Liver (tissue), 9 donors: Measurements from ENCODE around the gene INSYN2B. TPM values are rescaled to one million over a fixed set of nuclear protein-coding genes. Genes with fewer than 3 reads are reported as not detected.

Experiments used
- DNase-seq: peaks from one replicate; pipeline ENCODE4 v3.0.0-alpha.2; 2017; ENCODE audit warnings: low spot score
- H3K27ac ChIP-seq, 2 donors: one replicate each; pipeline ENCODE4 v1.7.0; 2013; ENCODE audit warnings: inconsistent platforms in 2 of 2, low read length in 2 of 2, control low read depth in 1 of 2, low read depth in 1 of 2, mild to moderate bottlenecking in 1 of 2
- H3K27me3 ChIP-seq, 4 donors: one replicate each; pipeline versions ENCODE4 v1.6.1 to v1.7.0; 2013; ENCODE audit warnings: low read length in 3 of 4, inconsistent platforms in 1 of 4, mild to moderate bottlenecking in 1 of 4, moderate library complexity in 1 of 4; ENCODE audit not compliant: control insufficient read depth in 4 of 4, insufficient read depth in 4 of 4
- H3K36me3 ChIP-seq, 4 donors: one replicate each; pipeline versions ENCODE4 v1.6.1 to v1.7.0; 2013; ENCODE audit warnings: low read length in 3 of 4, mild to moderate bottlenecking in 3 of 4, low read depth in 1 of 4, moderate library complexity in 1 of 4; ENCODE audit not compliant: control insufficient read depth in 4 of 4, insufficient read depth in 3 of 4
- H3K4me1 ChIP-seq, 4 donors: one replicate each; pipeline versions ENCODE4 v1.6.1 to v1.7.0; 2013; ENCODE audit warnings: low read length in 3 of 4, mild to moderate bottlenecking in 3 of 4, moderate library complexity in 1 of 4; ENCODE audit not compliant: control insufficient read depth in 4 of 4, insufficient read depth in 4 of 4
- H3K4me3 ChIP-seq, 3 donors: one replicate each; pipeline versions ENCODE4 v1.6.1 to v1.7.0; 2013; ENCODE audit warnings: low read length in 3 of 3, control low read depth in 1 of 3, low read depth in 1 of 3, mild to moderate bottlenecking in 1 of 3
- H3K9ac ChIP-seq, 2 donors: one replicate each; pipeline ENCODE4 v1.7.0; 2013; ENCODE audit warnings: low read length in 2 of 2, mild to moderate bottlenecking in 2 of 2, moderate library complexity in 2 of 2, control low read depth in 1 of 2, low read depth in 1 of 2
- H3K9me3 ChIP-seq, 4 donors: one replicate each; pipeline versions ENCODE4 v1.6.1 to v1.7.0; 2013; ENCODE audit warnings: low read length in 3 of 4; ENCODE audit not compliant: control insufficient read depth in 4 of 4
- EGR1 ChIP-seq, 2 donors: IDR thresholded peaks; 2 replicates each; pipeline ENCODE4 v1.6.1; 2016 to 2018; ENCODE audit warnings: antibody characterized with exemption in 2 of 2, low read depth in 2 of 2
- FOXA1 ChIP-seq: IDR thresholded peaks from 2 replicates; pipeline ENCODE4 v1.6.1; 2016; ENCODE audit warnings: antibody characterized with exemption
- FOXA2 ChIP-seq: IDR thresholded peaks from 2 replicates; pipeline ENCODE4 v1.6.1; 2016; ENCODE audit warnings: antibody characterized with exemption
- HNF4G ChIP-seq: IDR thresholded peaks from 2 replicates; pipeline ENCODE4 v1.6.1; 2016; ENCODE audit warnings: antibody characterized with exemption
- JUND ChIP-seq, 2 donors: IDR thresholded peaks; 2 replicates each; pipeline ENCODE4 v1.6.1; 2016; ENCODE audit warnings: antibody characterized with exemption in 2 of 2
- NR2F2 ChIP-seq: IDR thresholded peaks from 2 replicates; pipeline ENCODE4 v1.6.1; 2016; ENCODE audit warnings: antibody characterized with exemption
- RAD21 ChIP-seq, 2 donors: IDR thresholded peaks; 2 replicates each; pipeline ENCODE4 v1.6.1; 2016; ENCODE audit warnings: antibody characterized with exemption in 2 of 2, mild to moderate bottlenecking in 2 of 2
- RXRA ChIP-seq, 2 donors: IDR thresholded peaks; 2 replicates each; pipeline ENCODE4 v1.6.1; 2017 to 2018; ENCODE audit warnings: antibody characterized with exemption in 2 of 2, mild to moderate bottlenecking in 1 of 2
- SP1 ChIP-seq: IDR thresholded peaks from 2 replicates; pipeline ENCODE4 v1.6.1; 2018; ENCODE audit warnings: antibody characterized with exemption, mild to moderate bottlenecking
- YY1 ChIP-seq: IDR thresholded peaks from 2 replicates; pipeline ENCODE4 v1.6.1; 2016; ENCODE audit warnings: antibody characterized with exemption, mild to moderate bottlenecking
- WGBS: extraction: QIAGEN DNeasy Blood & Tissue Kit; methylation state at CpG from one replicate; pipeline ENCODE4 v1.1.7; 2013; 5-methylcytosine and 5-hydroxymethylcytosine counted together
- polyA plus RNA-seq, 2 donors: library from polyadenylated mRNA; stranded (reverse) in 1 of 2; unstranded in 1 of 2; fragments of 200-250 nt in 1 of 2; fragments of >200 nt in 1 of 2; fragmentation: Nextera tagmentation in 1 of 2; extraction: Ambion mirVana in 1 of 2; gene quantifications; one replicate each; pipeline versions ENCODE4 v1.2.1 to v1.2.3, GENCODE V29; 2013 to 2015
- total RNA-seq, 2 donors: library from RNA; depleted of rRNA; stranded (reverse); fragments of >200 nt; gene quantifications; one replicate each; pipeline ENCODE4 v1.2.3, GENCODE V29; 2014
- TF ChIP-seq, protein P1 (sequence below): fragments of 150-350 bp; IDR thresholded peaks from 2 replicates; pipeline ENCODE4 v1.5.1; 2017; ENCODE audit warnings: improper control_type of control experiment, low read depth, low read length; ENCODE audit not compliant: missing input control
- TF ChIP-seq, protein P2 (sequence below): IDR thresholded peaks from 2 replicates; pipeline ENCODE4 v1.6.1; 2016; ENCODE audit warnings: antibody characterized with exemption
- TF ChIP-seq, protein P3 (sequence below): IDR thresholded peaks from 2 replicates; pipeline ENCODE4 v1.6.1; 2016; ENCODE audit warnings: antibody characterized with exemption
- TF ChIP-seq, protein P4 (sequence below): IDR thresholded peaks from 2 replicates; pipeline ENCODE4 v1.6.1; 2016; ENCODE audit warnings: antibody characterized with exemption, mild to moderate bottlenecking
- donor health status: healthy.
- donor health status: healthy.
- donor health status: healthy.
- donor health status: healthy.
- donor health status: healthy.

Gene INSYN2B
- total and polyA plus RNA-seq, 4 donors: 0.08 to 0.33 (median 0.13) TPM; not detected in 1

DNA sequence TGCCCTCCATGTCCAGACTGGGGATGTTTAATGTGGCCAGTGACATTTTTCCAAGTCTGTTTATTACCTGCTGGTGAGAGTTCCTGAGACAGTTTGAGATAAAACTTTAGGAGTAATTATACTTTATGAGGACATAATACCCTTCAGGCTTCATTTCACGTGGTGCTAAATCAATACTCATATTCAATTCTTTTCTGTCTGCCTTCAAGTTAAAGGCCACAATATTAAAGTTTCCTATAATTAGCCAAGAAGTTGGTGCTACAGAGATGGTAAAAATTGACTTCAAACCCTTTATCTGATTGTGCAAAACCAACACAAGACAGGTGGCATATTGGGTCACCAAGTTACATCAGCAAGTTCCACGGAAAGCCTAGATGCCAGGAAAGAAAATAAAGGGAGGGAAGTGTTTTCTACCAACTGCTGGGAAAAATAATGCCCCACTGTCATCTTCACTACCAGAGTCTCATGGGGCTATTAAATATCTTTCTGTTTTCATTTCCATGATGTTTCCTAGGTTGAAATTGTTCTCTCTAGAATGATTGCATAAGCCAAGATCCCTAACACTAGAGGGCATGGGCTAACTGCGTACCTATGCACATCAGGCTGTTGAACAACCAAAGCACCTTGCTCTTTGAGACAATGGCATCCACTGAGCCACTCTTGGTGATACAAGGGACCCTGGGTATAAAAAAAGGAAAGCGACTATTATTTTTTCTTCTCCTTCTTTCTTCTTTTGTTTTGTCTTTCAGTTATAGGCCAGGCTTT, 68.7 kb downstream of the INSYN2B start:
- Histone ChIP-seq H3K4me3 (no peak overlapping the region), H3K27me3 (no peaks in the 10 kb centered on the region), H3K9ac (no peak overlapping the region), H3K4me1 (no peaks in the 10 kb centered on the region), H3K9me3 (no peaks in the 10 kb centered on the region), H3K36me3 (no peaks in the 10 kb centered on the region), H3K27ac (no peak overlapping the region)
- WGBS: 69% methylated on average over 4 of the region's 4 CpGs
- TF ChIP-seq, protein P1, sequence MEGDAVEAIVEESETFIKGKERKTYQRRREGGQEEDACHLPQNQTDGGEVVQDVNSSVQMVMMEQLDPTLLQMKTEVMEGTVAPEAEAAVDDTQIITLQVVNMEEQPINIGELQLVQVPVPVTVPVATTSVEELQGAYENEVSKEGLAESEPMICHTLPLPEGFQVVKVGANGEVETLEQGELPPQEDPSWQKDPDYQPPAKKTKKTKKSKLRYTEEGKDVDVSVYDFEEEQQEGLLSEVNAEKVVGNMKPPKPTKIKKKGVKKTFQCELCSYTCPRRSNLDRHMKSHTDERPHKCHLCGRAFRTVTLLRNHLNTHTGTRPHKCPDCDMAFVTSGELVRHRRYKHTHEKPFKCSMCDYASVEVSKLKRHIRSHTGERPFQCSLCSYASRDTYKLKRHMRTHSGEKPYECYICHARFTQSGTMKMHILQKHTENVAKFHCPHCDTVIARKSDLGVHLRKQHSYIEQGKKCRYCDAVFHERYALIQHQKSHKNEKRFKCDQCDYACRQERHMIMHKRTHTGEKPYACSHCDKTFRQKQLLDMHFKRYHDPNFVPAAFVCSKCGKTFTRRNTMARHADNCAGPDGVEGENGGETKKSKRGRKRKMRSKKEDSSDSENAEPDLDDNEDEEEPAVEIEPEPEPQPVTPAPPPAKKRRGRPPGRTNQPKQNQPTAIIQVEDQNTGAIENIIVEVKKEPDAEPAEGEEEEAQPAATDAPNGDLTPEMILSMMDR: no peak
- TF ChIP-seq, protein P2, sequence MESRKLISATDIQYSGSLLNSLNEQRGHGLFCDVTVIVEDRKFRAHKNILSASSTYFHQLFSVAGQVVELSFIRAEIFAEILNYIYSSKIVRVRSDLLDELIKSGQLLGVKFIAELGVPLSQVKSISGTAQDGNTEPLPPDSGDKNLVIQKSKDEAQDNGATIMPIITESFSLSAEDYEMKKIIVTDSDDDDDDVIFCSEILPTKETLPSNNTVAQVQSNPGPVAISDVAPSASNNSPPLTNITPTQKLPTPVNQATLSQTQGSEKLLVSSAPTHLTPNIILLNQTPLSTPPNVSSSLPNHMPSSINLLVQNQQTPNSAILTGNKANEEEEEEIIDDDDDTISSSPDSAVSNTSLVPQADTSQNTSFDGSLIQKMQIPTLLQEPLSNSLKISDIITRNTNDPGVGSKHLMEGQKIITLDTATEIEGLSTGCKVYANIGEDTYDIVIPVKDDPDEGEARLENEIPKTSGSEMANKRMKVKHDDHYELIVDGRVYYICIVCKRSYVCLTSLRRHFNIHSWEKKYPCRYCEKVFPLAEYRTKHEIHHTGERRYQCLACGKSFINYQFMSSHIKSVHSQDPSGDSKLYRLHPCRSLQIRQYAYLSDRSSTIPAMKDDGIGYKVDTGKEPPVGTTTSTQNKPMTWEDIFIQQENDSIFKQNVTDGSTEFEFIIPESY: no peak
- TF ChIP-seq, protein P3, sequence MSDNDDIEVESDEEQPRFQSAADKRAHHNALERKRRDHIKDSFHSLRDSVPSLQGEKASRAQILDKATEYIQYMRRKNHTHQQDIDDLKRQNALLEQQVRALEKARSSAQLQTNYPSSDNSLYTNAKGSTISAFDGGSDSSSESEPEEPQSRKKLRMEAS: no peak
- TF ChIP-seq FOXA1 (no peak), NR2F2 (no peak), FOXA2 (no peak), HNF4G (no peak), SP1 (no peak), YY1 (no peak), EGR1 (IDR thresholded peaks at IDR 0.05; ENCODE audit: low read depth in 2 of 2) (no peak), JUND (IDR thresholded peaks at IDR 0.05) (no peak), RAD21 (IDR thresholded peaks at IDR 0.05) (no peak)
- TF ChIP-seq, protein P4, sequence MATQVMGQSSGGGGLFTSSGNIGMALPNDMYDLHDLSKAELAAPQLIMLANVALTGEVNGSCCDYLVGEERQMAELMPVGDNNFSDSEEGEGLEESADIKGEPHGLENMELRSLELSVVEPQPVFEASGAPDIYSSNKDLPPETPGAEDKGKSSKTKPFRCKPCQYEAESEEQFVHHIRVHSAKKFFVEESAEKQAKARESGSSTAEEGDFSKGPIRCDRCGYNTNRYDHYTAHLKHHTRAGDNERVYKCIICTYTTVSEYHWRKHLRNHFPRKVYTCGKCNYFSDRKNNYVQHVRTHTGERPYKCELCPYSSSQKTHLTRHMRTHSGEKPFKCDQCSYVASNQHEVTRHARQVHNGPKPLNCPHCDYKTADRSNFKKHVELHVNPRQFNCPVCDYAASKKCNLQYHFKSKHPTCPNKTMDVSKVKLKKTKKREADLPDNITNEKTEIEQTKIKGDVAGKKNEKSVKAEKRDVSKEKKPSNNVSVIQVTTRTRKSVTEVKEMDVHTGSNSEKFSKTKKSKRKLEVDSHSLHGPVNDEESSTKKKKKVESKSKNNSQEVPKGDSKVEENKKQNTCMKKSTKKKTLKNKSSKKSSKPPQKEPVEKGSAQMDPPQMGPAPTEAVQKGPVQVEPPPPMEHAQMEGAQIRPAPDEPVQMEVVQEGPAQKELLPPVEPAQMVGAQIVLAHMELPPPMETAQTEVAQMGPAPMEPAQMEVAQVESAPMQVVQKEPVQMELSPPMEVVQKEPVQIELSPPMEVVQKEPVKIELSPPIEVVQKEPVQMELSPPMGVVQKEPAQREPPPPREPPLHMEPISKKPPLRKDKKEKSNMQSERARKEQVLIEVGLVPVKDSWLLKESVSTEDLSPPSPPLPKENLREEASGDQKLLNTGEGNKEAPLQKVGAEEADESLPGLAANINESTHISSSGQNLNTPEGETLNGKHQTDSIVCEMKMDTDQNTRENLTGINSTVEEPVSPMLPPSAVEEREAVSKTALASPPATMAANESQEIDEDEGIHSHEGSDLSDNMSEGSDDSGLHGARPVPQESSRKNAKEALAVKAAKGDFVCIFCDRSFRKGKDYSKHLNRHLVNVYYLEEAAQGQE: no peak
- no peak for DNase-seq

DNA sequence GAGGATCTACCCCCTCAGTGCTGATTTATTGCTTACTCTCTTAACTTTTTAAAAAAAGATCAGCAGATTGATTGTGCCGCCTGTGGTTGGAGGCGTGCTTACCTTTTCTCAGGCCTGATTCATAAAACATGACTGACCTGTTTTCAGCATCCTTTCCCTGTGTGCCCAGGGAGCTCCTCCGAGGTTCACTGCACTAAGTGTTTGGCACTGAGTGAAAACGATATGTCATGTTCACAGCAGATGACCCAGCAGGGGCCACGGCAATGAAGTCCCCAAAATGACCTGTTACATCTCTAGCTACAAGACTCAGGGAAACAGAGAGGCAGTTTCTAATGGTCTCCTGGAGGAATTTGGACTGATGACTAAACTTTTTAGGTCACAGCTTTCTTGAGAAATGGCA, 69.9 kb downstream of the INSYN2B start:
- TF ChIP-seq RXRA (IDR thresholded peaks at IDR 0.05): no peak
- no peak for TF ChIP-seq NR2F2
- TF ChIP-seq JUND (IDR thresholded peaks at IDR 0.05): no peak
- no peak for DNase-seq
- H3K27me3 ChIP-seq: no peaks in the 10 kb centered on the region
- no peak overlapping the region for H3K27ac ChIP-seq
- H3K36me3 ChIP-seq: no peaks in the 10 kb centered on the region
- no peaks in the 10 kb centered on the region for H3K4me1 ChIP-seq
- H3K9ac ChIP-seq: no peak overlapping the region
- H3K4me3 ChIP-seq: no peak overlapping the region
- WGBS: 82% methylated on average over 5 of the region's 5 CpGs
- H3K9me3 ChIP-seq: no peaks in the 10 kb centered on the region
